Occipital lobe (tissue), 2 donors: ENCODE results near the gene RAD21L1. TPM values are rescaled to one million over a fixed set of nuclear protein-coding genes. Genes with fewer than 3 reads are reported as not detected.

Experiments
- DNase-seq: peaks from one replicate; lab custom pipeline; 2025; lab: John Stamatoyannopoulos, UW
- total RNA-seq: library from RNA; depleted of rRNA; stranded (reverse); fragments of >200 nt; gene quantifications from one replicate; pipeline ENCODE4 v1.2.3, GENCODE V29; 2014

Gene RAD21L1
- total RNA-seq, 1 donor from 2014 or later = not detected

DNA sequence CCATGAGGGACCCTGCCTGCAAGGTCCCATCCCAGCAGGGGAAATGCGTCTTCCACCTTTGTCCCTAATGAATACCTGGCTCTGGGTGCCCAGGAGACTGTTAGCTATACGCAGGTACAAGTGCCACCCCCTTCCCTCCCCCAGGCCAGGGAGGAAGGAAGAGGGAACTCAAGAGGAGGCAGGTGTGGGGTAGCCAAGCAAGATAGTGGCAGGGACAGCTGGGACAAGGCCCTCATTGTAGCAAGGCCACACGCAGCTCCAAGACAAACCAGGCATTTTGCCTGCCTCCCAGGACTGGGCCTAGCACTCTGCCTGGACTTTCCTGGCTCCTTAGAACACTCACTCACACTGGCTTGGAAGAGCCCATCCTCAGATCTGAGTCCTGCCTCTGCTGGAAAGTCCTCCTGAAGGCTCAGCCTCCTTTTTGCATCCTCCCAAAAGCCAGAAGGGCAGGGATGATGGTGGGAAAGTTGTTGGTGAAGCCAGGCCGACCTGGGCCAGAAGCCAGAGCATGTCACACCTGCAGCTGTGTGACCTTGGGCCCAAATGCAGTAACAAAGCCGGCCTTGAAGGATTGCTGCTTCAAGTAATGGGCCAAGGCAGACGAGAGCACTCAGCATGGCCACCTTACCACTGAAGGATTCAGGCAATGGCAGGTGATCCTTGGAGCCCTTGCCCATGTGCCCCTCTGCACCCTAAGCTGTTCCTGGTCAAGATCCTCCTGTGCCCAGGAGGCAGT lies 68.0 kb downstream of the RAD21L1 start:
- no peak for DNase-seq

DNA sequence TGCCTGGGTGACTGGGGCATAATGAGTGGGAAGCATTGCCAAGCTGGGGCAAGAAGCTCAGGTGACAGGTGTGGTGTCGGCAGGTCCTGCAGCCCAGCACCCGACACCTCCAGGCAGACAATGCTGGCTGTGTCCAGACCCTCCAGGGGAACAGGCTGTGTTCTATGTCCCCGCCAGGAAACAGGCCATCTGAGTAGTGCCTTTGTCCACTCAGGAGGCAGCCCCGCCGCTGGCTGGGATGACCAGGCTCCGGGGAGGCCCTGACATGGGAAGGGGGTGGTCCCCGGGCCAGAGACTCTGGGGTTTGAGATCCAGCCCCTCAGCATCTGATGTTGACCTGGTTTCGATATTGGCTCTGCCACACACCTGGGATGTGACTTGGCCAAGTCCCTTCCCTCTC lies 68.7 kb downstream of the RAD21L1 start:
- no peak for DNase-seq

DNA sequence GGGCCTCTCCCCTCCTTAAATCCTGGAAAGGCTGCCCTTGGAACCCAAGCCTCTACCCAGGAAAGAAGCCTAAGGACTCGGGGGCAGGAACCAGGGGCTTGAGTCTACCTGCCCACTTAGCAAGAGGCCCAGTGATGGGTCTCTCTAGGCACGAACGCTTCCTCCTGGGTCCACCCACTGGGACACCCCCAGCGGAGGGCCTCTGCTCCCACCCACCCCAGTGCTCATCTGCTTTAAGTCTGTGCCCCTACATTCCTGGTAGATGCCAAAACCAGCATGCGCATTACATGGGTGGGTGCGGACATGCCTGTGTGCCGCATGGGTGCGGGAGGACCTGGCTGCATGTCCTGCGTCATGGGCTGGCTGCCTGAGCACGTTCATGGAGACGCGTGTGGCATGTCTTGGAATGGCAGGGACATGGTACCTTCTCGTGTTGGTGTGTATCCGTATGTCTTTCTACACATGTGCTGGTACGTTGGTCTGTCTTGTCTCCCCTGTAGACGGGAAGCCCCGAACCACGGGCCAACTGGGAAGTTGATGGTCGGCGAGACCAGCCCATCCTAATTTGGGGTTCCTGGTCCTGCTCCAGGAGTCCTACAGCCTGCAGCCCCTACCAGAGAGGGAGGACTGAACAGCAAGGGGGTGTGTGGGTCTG lies 69.6 kb downstream of the RAD21L1 start:
- DNase-seq = no peak

- DNase-seq = no peak
Observed at GRCh38 chr20:1296117-1296610, 70.3 kb downstream of the RAD21L1 start.

- DNase-seq = no peak
Observed at GRCh38 chr20:1296922-1297321, 71.1 kb downstream of the RAD21L1 start.

- DNase-seq = no peak
Observed at GRCh38 chr20:1297486-1297885, 71.6 kb downstream of the RAD21L1 start.

DNA sequence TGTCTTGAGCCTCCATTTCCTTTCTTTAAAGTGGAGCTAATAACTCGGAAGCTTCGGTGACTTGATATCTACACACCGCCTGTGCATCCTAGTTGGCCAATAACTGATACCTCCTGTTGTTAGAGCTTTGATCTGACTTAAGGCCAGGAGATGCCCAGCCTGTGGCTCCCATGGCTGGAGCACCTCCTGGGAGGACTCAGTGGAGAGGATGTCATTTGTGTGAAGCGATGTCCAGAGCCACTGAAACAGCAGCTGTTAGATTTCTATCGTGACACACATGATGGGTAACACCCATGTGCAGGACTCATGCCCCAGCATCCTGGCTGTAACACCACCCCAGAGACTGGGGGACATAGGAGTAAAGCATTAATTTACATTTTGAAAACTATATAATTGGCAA lies 72.3 kb downstream of the RAD21L1 start:
- no peak for DNase-seq

- no peak for DNase-seq
Observed at GRCh38 chr20:1298888-1299511, 73.2 kb downstream of the RAD21L1 start.

GRCh38 chr20:1299522-1299921 lies 73.7 kb downstream of the RAD21L1 start:
- no peak for DNase-seq

GRCh38 chr20:1300083-1300840 lies 74.4 kb downstream of the RAD21L1 start:
- no peak for DNase-seq

DNA sequence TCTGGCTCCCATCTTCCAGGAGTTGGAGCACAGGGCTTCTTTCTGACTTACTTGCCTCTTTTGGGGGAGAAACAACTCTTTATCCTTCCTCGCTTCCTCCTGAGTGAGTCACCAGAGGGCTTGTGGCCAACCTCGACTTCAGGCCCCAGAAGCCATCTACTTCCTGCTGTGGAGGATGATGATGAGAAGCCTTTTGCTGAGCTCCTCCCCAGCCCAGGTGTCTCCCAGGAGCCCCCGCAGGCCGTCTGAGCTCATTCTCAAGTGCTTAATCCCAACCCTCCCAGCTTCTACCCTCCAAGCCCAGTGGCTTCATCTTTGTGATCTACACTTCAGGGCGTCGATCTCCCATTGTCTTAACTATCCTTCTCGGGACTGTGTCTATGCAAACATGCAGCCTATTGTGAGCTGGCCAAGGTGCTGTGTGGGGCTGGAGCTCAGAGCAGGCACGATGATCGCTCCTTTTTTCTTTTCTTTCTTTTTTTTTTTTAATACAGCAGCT lies 75.2 kb downstream of the RAD21L1 start:
- no peak for DNase-seq

GRCh38 chr20:1302685-1303541 lies 77.1 kb downstream of the RAD21L1 start:
- DNase-seq = no peak

- peak; percentile 14 for DNase-seq
Observed at GRCh38 chr20:1304710-1305515, 79.1 kb downstream of the RAD21L1 start.

Other genes with a start within 250 kb of the RAD21L1 start
- not detected for gene RSPO4, start 223.7 kb upstream of the RAD21L1 start, total RNA-seq
- gene PSMF1, start 107.4 kb upstream of the RAD21L1 start, total RNA-seq = 20.7 TPM
- 8.0 TPM for gene TMEM74B, start 41.1 kb upstream of the RAD21L1 start, total RNA-seq
- 0.16 TPM for gene C20orf202, start 22.6 kb upstream of the RAD21L1 start, total RNA-seq
- 23.4 TPM for gene SNPH, start 40.2 kb downstream of the RAD21L1 start, total RNA-seq
- gene SDCBP2, start 103.1 kb downstream of the RAD21L1 start, total RNA-seq = 2.0 TPM
- gene FKBP1A, start 167.0 kb downstream of the RAD21L1 start, total RNA-seq = 79.4 TPM
- gene NSFL1C, start 240.8 kb downstream of the RAD21L1 start, total RNA-seq = 28.9 TPM